IPS-15b (cell line): ENCODE results near the gene LNX1.

Experiments used
- H3K27me3 ChIP-seq: one replicate; pipeline ENCODE4 v1.6.1; 2013; ENCODE audit warnings: low read length; ENCODE audit not compliant: control insufficient read depth, insufficient read depth
- H3K36me3 ChIP-seq: one replicate; pipeline ENCODE4 v1.6.1; 2013; ENCODE audit warnings: low read length; ENCODE audit not compliant: control insufficient read depth, insufficient read depth
- H3K4me1 ChIP-seq: one replicate; pipeline ENCODE4 v1.6.1; 2013; ENCODE audit warnings: mild to moderate bottlenecking, low read length; ENCODE audit not compliant: control insufficient read depth, insufficient read depth
- H3K4me3 ChIP-seq: one replicate; pipeline ENCODE4 v1.5.1; 2013; ENCODE audit warnings: low read depth, low read length
- H3K9ac ChIP-seq: one replicate; pipeline ENCODE4 v1.6.1; 2013; ENCODE audit warnings: low read depth, mild to moderate bottlenecking, low read length
- H3K9me3 ChIP-seq: one replicate; pipeline ENCODE4 v1.6.1; 2013; ENCODE audit warnings: mild to moderate bottlenecking, low read length; ENCODE audit not compliant: control insufficient read depth, insufficient read depth

The LNX1 gene

DNA sequence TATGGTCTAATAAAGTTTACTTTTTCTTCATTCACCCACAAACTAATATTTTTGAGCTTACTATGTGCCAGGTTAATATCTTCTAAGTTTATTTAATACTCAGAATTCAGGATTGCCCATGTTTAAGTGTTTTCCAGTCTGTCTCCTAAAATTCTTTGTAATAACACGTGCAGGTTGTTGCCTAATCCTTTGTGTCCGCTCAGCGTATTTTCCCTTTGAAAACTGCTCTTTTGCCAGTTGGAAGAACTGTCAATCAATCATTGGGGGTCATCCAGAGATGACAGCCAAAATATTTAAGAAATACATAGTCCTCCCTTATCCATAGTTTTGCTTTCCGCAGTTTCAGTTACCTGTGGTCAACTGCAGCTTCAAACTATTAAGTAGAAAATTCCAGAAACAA, 63.4 kb downstream of the LNX1 start:
- Histone ChIP-seq H3K9ac (no peak overlapping the region), H3K9me3 (no peaks in the 10 kb centered on the region), H3K4me1 (peaks cover 18% of the 10 kb centered on the region), H3K4me3 (no peak overlapping the region), H3K36me3 (no peaks in the 10 kb centered on the region), H3K27me3 (no peaks in the 10 kb centered on the region)

DNA sequence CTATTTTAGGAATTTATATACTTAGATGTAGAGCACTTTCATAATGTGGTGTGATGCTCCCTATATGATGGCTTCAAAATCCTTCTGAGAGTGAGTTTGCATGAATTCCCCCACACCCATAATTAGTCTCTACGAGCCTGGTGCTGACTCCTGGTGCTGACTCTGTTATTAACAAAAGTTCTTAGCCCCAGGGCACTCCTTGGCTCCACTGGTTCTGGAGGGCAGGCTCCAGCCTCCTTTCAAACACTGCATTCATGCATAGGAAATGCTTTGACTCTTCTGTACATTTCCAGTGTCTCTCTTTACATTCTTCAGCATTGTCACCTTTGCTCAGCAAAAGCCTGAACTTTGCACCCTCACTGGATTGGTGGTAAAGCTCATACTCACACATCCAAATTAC, 64.0 kb downstream of the LNX1 start:
- Histone ChIP-seq H3K27me3 (no peaks in the 10 kb centered on the region), H3K4me3 (no peak overlapping the region), H3K9me3 (no peaks in the 10 kb centered on the region), H3K36me3 (no peaks in the 10 kb centered on the region), H3K4me1 (peaks cover 16% of the 10 kb centered on the region), H3K9ac (no peak overlapping the region)

DNA sequence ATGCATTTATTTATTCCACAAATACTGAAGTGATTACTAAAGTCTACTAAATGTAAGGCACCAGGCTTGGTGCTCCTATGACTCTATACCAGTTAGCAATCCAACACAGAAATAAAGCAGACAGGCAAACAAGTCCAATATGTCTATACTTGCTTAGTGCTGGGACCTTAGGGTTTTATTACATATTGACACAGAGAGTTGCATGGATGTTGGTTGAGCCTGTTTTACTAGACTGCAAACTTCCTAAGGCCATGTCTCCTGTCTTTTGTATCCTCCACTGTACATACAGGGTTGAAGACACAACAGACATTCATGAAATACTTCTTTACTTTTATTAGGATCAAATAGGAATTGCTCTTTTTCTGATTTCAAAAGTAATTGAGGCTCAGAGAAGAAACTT, 69.0 kb downstream of the LNX1 start:
- Histone ChIP-seq H3K27me3 (no peaks in the 10 kb centered on the region), H3K4me1 (peaks cover 5% of the 10 kb centered on the region), H3K9ac (no peak overlapping the region), H3K9me3 (no peaks in the 10 kb centered on the region), H3K4me3 (no peak overlapping the region), H3K36me3 (no peaks in the 10 kb centered on the region)

DNA sequence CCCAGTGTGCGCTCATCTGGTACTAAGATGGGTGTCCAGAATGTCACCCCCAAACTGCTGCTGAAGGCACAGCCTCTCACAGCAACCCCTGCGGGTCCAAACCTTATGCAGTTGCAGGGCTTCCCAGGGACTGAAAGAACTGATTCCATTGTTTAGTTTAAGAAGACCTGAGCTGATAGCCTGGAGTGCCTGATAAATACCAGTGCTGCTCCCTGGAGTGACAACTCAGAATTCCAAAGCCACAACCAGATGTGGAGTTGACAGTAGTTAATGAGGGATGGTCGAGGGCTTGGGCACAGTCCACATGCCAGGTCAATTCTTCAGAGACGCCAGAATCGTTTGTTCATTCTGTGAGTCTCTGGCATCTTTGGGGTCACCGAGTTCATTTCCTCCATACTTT, 71.2 kb downstream of the LNX1 start:
- Histone ChIP-seq H3K9ac (no peak overlapping the region), H3K36me3 (no peaks in the 10 kb centered on the region), H3K9me3 (no peaks in the 10 kb centered on the region), H3K27me3 (no peaks in the 10 kb centered on the region), H3K4me1 (peaks cover 4% of the 10 kb centered on the region), H3K4me3 (no peak overlapping the region)

DNA sequence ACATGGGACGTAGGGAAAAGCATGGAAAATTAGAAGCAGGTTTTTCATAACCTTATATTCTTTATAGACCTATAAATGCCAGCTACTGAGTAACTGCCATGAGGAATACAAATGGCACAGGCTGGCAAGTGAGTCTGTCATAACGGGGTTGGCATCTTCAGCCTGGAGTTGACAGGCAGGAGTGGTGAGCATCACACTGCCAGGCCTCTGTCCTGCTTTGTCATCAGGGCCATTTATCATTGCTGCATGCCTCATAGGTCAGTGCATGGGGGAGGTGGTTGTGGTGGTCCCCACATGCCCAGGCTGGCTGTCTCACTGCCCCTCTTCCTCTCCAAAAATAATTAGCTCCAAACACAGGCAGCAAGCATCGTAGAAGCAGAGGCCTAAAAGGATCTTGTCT, 72.5 kb downstream of the LNX1 start:
- Histone ChIP-seq H3K9ac (no peak overlapping the region), H3K36me3 (no peaks in the 10 kb centered on the region), H3K27me3 (no peaks in the 10 kb centered on the region), H3K4me1 (peaks cover 4% of the 10 kb centered on the region), H3K4me3 (no peak overlapping the region), H3K9me3 (no peaks in the 10 kb centered on the region)

DNA sequence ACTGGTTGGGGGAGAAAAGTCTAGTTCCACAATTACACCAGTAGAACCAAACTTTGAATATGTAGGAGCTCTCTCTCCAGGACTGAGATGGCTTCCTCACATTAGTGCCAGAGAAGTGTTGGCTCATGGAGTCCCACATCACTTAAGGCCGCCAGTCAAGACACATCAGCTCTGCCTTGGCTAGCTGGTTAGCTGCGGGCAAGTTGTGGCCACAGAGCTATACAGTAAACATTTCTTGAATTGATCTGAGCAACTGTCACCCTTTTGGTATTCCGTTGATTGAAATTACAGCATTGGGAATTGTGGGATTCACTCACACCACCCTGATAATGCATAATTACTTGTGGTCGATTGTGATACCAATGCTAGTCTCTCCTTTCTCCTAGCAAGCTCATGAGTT, 76.2 kb downstream of the LNX1 start:
- H3K27me3 ChIP-seq = no peaks in the 10 kb centered on the region
- no peaks in the 10 kb centered on the region for H3K36me3 ChIP-seq
- no peaks in the 10 kb centered on the region for H3K9me3 ChIP-seq
- no peak overlapping the region for H3K4me3 ChIP-seq
- no peak overlapping the region for H3K9ac ChIP-seq
- H3K4me1 ChIP-seq = peaks cover 4% of the 10 kb centered on the region

DNA sequence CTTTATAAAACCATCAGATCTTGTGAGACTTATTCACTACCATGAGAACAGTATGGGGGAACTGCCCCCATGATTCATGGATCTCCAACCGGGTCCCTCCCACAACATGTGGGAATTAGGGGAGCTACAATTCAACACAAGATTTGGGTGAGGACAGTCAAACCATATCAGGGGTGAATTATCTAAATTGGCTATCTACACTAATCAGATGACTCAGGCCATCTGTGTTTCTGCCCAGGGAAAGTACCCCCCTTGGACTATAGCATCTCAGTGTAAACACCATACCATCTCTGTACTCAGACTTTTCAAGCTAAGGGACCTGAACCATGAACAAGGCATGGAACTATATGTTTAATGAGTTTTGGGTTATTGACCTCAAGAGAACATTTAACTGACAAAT, 76.8 kb downstream of the LNX1 start:
- Histone ChIP-seq H3K9ac (no peak overlapping the region), H3K4me1 (no peaks in the 10 kb centered on the region), H3K36me3 (no peaks in the 10 kb centered on the region), H3K9me3 (no peaks in the 10 kb centered on the region), H3K27me3 (no peaks in the 10 kb centered on the region), H3K4me3 (no peak overlapping the region)

DNA sequence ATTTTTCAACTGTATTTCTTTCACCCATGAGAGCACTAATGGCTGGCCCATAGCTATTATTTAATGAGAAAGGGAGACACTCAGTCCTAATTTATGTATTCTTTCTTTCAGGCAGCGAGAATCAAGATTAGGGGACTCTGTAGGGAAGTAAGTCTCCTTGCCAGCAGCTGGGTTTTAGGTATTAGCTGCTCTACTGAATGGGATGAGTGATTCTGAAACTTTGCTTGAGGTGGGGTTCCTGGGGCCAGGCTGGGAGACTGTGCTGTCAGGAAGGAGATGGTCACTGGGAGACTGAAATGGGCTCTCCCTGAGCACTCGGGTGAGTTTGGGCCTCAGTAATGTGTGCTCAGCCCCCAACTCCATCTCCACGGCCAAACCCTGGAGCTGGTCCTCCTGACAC, 78.7 kb downstream of the LNX1 start:
- Histone ChIP-seq H3K36me3 (no peaks in the 10 kb centered on the region), H3K4me3 (no peak overlapping the region), H3K9ac (no peak overlapping the region), H3K27me3 (no peaks in the 10 kb centered on the region), H3K4me1 (no peaks in the 10 kb centered on the region), H3K9me3 (no peaks in the 10 kb centered on the region)

DNA sequence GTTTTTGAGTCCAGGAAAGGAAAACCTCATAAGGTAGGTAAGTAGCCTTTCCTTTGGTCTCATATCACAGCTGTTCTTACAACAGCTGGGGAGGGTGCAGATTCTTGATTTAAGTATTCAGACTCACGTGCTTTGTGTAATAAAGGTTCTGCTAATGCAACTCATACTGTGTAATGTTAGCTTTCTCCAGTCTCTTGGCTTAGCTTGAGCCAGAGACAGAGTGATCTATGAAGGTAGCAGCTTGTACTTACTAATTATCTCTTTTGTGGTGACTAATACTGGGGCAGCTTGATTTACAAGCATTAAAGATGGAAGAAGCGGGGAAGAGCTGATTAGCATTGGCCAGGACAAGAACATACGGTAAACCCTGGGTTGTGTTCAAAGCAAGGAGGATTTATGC, 80.3 kb downstream of the LNX1 start:
- H3K27me3 ChIP-seq = no peaks in the 10 kb centered on the region
- H3K4me3 ChIP-seq = no peak overlapping the region
- no peaks in the 10 kb centered on the region for H3K9me3 ChIP-seq
- H3K9ac ChIP-seq = no peak overlapping the region
- H3K4me1 ChIP-seq = no peaks in the 10 kb centered on the region
- no peaks in the 10 kb centered on the region for H3K36me3 ChIP-seq

DNA sequence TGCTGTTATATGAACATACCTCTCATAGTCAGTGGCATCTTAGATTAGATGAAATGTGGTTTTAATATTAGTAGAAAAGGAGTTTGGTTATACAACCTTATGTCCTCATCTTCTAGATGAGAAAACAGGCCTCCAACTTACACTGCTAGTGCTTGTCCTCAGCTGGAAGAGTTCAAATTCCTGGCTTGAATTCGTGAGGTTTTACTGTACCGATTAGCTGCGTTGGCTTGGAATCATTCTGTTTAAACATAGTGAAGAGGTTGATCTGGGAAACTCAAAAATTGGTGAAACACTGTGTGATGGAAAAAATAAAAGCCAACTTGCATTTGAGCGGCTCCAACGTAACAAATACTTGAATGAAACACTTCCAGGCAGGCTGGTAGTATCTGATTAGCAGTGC, 81.0 kb downstream of the LNX1 start:
- Histone ChIP-seq H3K36me3 (no peaks in the 10 kb centered on the region), H3K9me3 (no peaks in the 10 kb centered on the region), H3K4me3 (no peak overlapping the region), H3K27me3 (no peaks in the 10 kb centered on the region), H3K9ac (no peak overlapping the region), H3K4me1 (no peaks in the 10 kb centered on the region)

DNA sequence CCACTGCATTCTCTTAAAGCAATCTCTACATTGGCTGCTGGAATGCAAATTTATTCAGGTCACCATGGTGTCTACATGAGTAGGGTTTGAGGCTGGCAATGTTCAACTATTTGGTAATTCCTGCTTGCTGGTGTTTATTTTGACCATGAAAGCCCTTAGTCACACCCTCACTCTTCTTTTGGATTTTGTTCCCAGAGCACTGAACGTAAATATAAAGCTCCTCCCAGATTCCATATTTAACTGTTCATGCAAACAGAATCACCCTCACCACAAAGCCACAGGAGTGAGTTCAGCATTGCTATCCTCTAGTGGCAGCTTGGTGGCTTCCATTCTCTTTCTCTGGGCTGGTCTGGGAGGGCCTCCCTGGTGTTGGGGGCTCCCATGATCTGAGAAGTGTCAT, 82.8 kb downstream of the LNX1 start:
- H3K27me3 ChIP-seq = no peaks in the 10 kb centered on the region
- H3K36me3 ChIP-seq = no peaks in the 10 kb centered on the region
- no peak overlapping the region for H3K9ac ChIP-seq
- H3K4me3 ChIP-seq = no peak overlapping the region
- H3K9me3 ChIP-seq = no peaks in the 10 kb centered on the region
- H3K4me1 ChIP-seq = no peaks in the 10 kb centered on the region

DNA sequence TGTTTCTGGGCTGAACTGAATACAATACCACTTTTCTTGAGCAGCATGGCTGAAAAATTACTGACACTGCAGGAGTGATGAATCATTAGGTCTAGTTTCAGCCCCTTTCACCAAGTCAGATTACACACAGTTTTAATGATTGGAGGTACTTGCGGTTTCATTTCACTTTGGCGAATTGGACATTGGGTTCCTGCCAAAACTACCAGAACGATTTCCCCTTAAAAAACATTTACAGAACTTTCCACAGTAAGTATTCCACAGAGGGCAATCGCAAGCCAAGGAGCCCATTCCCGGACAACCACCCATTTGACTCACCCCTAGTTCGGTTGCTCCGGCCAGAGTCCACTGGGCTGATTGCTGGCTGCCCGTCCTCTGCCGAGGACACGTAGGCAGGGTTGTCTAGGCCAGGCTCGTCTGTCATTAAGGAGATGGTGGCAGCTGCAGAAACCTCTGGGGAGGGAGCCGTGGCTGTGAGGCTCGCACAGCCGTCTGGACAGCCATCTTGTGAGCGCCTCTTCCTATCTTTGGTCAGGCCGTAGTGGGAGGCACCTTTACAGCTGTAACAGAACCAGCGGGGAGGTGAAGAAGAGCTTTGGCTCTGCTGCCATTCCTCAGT, 83.5 kb downstream of the LNX1 start:
- Histone ChIP-seq H3K4me1 (no peaks in the 10 kb centered on the region), H3K36me3 (no peaks in the 10 kb centered on the region), H3K4me3 (no peak overlapping the region), H3K27me3 (no peaks in the 10 kb centered on the region), H3K9ac (no peak overlapping the region), H3K9me3 (no peaks in the 10 kb centered on the region)

DNA sequence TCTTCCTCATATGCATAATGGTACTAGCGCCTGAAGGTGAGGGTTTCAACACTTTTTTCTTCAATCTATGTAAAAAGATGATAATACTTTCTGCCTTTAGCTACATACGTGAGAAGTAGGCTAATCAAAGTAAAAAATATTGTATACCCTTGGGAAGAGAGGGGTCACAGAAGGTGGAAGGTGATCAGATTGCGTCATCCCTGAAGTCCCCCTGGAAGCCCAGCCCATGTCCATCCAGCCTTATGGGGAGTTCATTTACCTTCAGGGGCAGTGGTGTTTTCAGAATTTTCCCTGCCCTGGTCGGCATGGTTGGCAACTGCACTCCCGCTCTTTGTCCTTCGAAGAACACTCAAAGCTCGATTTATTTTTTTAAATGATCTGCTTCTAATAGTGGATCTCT, 84.2 kb downstream of the LNX1 start:
- H3K4me3 ChIP-seq = no peak overlapping the region

More for the DNA sequence above, 84.2 kb downstream of the LNX1 start:
- no peaks in the 10 kb centered on the region for H3K27me3 ChIP-seq
- H3K9ac ChIP-seq = no peak overlapping the region
- no peaks in the 10 kb centered on the region for H3K4me1 ChIP-seq
- no peaks in the 10 kb centered on the region for H3K9me3 ChIP-seq
- H3K36me3 ChIP-seq = no peaks in the 10 kb centered on the region
